ENCODE measurements around the gene SLC46A2.

The SLC46A2 gene

DNA sequence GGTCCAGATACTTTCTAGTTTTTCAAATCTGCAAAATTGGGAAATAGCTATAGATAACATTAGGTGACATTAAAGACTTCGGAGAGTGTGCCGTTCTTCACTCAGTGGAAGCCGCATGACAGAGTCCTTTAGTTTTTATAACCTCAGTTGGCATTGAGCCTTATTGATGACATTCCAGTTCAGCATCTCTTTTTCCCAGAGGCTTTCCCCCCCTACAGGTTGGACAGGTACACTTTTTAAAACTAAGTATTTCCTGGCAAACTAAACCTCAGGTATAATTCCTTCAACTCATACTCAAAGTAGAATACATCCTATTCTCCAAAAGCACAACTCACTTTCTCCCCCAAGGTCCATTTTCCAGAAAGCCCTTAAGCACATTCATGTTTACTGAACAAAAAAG lies 58.7 kb downstream of the SLC46A2 start:
- ChIA-PET POLR2A (no interaction called here), CTCF (no interaction called here)
- no peak for DNase-seq (ENCODE audit: extremely low spot score)
- TF ChIP-seq SP1 (IDR thresholded peaks at IDR 0.05) = no peak
- TF ChIP-seq FOXK2 (IDR thresholded peaks at IDR 0.05) = no peak
- no peak for TF ChIP-seq TARDBP (IDR thresholded peaks at IDR 0.05)
- no peak for TF ChIP-seq NFRKB (IDR thresholded peaks at IDR 0.05)
- no peak for TF ChIP-seq HDGF (IDR thresholded peaks at IDR 0.05; ENCODE audit: borderline replicate concordance)
- TF ChIP-seq SUZ12 (IDR thresholded peaks at IDR 0.05) = no peak
- no peak for TF ChIP-seq FOXM1 (IDR thresholded peaks at IDR 0.05; ENCODE audit: borderline replicate concordance)
- TF ChIP-seq BHLHE40 (IDR thresholded peaks at IDR 0.05; ENCODE audit: borderline replicate concordance) = no peak
- TF ChIP-seq FOXA1 (IDR thresholded peaks at IDR 0.05) = no peak
- no peak for TF ChIP-seq LEF1 (IDR thresholded peaks at IDR 0.05; ENCODE audit: borderline replicate concordance)
- no peak for TF ChIP-seq ZNF384 (IDR thresholded peaks at IDR 0.05)
- no peak for TF ChIP-seq ELF4 (IDR thresholded peaks at IDR 0.05)
- no peak for TF ChIP-seq CTBP1 (IDR thresholded peaks at IDR 0.05; ENCODE audit: borderline replicate concordance)

DNA sequence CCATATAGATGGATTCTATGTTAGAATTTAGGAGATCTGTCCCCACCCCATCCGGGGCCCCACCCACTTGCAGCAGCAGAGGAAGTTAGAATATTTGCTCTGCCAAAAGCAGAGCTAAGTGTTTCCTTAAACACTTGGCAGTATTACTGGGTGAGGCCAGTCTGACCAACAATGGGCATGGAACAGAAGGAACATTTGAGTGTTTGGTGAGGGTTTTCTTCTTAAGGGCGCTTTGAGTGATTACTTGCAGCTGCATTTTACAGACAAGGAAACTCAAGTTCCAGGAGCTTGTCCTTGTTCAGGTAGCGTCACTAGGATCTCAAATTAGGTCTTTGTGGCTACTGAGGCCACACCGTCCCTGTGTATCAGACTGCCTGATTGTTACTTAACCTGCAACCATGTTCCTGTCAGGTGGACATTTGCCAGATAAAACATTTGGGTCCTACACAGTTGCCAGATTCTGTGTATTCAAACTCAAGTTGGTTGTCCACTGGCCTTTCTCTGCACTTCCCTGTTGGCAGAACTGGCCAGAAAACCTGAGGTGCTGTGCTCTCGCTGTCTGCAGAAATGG lies 59.3 kb downstream of the SLC46A2 start:
- TF ChIP-seq LEF1 (IDR thresholded peaks at IDR 0.05; ENCODE audit: borderline replicate concordance) (no peak), ELF4 (IDR thresholded peaks at IDR 0.05) (no peak), HDGF (IDR thresholded peaks at IDR 0.05; ENCODE audit: borderline replicate concordance) (no peak), CTBP1 (IDR thresholded peaks at IDR 0.05; ENCODE audit: borderline replicate concordance) (no peak), TARDBP (IDR thresholded peaks at IDR 0.05) (no peak), NFRKB (IDR thresholded peaks at IDR 0.05) (no peak), L3MBTL2 (conservative IDR thresholded peaks at IDR 0.05) (no peak), ZNF384 (IDR thresholded peaks at IDR 0.05) (no peak), FOXK2 (IDR thresholded peaks at IDR 0.05) (no peak), BHLHE40 (IDR thresholded peaks at IDR 0.05; ENCODE audit: borderline replicate concordance) (no peak), SUZ12 (IDR thresholded peaks at IDR 0.05) (no peak), FOXA1 (IDR thresholded peaks at IDR 0.05) (no peak), SP1 (IDR thresholded peaks at IDR 0.05) (no peak)
- TF ChIP-seq, protein P1, sequence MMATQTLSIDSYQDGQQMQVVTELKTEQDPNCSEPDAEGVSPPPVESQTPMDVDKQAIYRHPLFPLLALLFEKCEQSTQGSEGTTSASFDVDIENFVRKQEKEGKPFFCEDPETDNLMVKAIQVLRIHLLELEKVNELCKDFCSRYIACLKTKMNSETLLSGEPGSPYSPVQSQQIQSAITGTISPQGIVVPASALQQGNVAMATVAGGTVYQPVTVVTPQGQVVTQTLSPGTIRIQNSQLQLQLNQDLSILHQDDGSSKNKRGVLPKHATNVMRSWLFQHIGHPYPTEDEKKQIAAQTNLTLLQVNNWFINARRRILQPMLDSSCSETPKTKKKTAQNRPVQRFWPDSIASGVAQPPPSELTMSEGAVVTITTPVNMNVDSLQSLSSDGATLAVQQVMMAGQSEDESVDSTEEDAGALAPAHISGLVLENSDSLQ (IDR thresholded peaks at IDR 0.05) = no peak
- no peak for DNase-seq (ENCODE audit: extremely low spot score)
- ChIA-PET CTCF (interaction anchor here (0.9 kb wide), 1 partner anchor 12 kb away, joined by 3 read pairs; no protein-coding TSS in a partner anchor), POLR2A (no interaction called here)
